CD4-positive, alpha-beta T cell treated with Interleukin-12 subunit alpha and Interleukin-12 subunit beta, for 1 hour (primary cell): ENCODE measurements around the gene ANKH.

ENCODE experiments used
- DNase-seq: peaks from one replicate; pipeline ENCODE4 v3.0.0-alpha.2; 2020

Gene ANKH

DNA sequence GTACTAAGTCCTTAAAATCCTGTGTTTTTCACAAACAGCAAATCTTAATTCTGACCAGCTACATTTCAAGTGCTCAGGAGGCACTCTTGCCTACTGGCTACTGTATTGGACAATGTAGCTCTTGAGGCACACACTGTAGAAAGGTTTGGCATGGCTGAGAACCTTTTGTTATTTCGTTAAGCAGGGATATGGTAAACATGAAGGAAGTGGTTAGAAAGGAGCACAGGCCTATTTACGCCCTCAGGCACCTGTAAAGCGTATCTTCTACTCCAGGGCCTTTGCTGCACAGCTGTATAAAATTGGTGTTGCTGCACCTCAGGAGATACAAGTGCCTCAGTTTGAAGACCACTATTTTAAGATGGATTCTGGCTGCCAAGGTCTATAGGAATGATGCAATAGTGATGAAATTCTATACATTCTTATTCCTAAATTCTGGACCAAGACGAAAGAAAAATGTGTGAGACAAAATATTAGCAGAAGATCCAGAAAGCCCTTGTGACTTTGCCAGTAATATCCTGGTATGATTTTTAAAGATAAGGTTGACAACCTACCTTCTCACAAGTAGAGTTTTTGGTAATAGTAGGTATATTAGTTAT, 216.3 kb downstream of the ANKH start:
- no peak for DNase-seq
